HL-60/S4 treated with retinoic acid at 250 ng/mL for 4 days and 3 days (cell line): ENCODE results near the gene DEFB127.
"Not testable (repeated sequence)": the region's sequence is repeated elsewhere in the genome, so short reads cannot be mapped to it uniquely, and the experiment has no call there.

Experiments used
- in situ Hi-C: fragments of 300-500 bp; cut with MboI; formaldehyde crosslinking; loops from 2 replicates; pipeline ENCODE4 v1.7.0; 2022; ENCODE audit warnings: low sequenced_read_pairs

DEFB127 gene, protein sequence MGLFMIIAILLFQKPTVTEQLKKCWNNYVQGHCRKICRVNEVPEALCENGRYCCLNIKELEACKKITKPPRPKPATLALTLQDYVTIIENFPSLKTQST

DNA sequence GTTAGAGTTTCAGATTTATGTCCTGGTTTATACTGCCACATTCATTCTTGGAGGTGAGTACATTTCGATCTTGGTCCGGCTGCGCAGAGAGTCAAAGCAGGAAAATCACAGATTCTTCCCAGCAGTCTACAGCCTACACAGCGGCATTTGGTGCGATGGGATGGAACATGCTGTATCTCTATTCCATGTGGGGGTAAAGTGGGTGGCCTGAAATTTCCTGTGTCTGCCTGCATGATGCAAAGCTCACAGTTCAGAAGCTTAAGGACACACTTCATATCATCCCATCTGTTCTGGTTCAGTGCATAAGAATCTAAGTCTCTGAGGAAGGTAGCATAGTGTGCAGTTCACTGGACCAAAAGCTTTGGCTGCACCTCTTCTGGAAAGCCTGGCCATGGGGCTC lies at the start of gene DEFB127:
TSS of gene DEFB127 (plus strand) at position 301 of the 400 bp plus-strand sequence. CDS start at position 392, 91 bp downstream.
- in situ Hi-C loops = no loop called here

DNA sequence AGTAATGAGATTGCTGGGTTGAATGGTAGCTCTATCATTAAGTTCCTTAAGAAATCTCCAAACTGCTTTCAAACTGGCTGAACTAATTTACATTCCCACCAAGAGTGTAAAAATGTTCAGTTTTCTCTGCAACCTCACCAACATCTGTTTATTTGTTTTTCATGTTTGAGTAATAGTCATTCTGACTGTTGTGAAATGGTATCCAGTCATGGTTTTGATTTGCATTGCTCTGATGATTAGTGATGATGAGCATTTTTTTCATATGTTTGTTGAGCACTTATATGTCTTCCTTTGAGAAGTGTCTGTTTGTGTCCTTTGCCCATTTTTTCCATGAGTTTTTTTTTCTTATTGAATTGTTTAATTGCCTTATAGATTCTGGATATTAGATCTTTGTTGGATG lies 44.9 kb upstream of the DEFB127 start:
- in situ Hi-C loops = no loop called here

DNA sequence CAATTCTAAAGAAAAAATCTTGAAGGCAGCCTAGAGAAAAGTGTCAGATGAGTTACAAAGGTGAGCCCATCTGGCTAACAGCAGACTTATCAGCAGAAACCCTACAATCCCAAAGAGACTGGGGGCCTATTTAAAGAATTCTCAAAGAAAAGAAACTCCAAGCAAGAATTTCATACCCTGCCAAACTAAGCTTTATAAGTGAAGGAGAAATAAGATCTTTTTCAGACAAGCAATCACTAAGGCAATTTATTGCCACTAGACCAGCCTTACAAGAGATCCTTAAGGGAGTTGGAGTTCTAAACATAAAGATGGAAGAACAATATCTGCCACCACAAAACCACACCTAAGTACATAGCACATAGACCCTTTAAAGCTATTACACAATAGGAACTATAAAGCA lies 39.7 kb upstream of the DEFB127 start:
- in situ Hi-C loops = no loop called here

DNA sequence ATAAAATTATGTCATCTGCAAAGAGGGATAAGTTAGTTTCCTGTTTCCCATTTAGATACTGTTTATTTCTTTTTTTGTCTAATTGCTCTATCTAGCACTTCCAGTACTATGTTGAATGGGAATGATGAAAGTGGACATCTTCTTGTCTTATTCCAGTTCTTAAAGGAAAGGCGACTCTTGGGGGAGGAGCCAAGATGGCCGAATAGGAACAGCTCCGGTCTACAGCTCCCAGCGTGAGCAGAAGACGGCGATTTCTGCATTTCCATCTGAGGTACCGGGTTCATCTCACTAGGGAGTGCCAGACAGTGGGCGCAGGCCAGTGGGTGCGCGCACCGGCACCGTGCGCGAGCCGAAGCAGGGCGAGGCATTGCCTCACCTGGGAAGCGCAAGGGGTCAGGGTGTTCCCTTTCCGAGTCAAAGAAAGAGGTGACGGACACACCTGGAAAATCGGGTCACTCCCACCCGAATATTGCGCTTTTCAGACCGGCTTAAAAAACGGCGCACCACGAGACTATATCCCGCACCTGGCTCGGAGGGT lies 27.4 kb upstream of the DEFB127 start:
- in situ Hi-C loops = not testable (repeated sequence)

DNA sequence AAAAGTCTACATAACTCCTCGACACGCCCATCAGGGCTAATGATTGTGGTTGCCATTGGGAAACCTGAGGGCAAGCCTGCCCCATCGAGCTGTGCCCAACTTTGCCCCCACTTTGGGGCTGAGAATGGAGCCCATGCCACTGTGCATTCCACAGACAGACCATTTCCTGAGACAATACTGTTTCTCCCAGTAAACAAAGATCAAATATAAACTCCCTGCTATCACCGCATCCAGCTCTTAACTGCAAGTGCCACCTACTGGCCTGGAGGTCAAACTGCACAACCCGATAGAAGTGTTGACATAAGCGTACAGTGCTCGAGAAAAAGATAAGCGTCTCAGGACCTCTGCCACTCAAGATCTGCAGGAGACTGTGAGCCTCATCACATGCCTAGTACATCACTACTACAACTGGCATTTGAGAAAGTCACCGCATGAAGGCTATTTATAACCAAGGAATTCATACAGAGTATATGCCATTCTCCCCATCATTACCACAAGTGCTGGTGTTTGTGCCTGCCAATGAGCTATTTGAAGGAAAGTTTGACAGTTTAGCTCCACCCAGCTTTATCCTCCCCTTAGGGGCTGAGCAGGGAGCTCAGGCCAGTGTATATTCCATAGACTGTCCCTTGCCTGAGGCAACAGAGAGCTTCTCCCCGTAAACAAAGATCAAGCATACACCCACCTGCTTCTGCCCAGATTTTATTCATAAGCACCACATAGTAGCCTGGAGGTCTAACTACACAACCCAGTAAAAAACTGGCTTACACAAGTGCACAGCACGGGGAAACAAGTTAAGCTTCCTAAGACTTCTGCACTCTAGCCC lies 19.4 kb upstream of the DEFB127 start:
- in situ Hi-C loops = no loop called here

DNA sequence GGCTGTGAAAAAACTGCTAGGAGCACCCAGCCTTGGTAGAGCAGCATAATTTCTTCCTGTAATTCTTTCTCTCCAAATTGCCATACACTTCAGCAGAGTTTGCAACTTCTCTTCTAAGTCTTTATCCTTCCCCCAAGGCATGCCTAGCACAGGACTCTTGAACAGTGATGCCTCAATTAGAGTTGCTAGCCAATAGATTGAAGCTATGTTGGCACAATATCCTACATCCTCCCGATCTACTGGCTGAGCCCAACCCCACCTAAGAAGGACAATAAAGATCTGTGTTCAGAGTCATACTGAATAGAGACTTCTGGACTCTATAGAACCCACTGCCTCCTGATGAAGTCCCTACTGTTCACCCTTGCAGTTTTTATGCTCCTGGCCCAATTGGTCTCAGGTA lies 15.0 kb upstream of the DEFB127 start, which contains the start of gene DEFB126:
TSS of gene DEFB126 (plus strand) at position 301 of the 400 bp plus-strand sequence. CDS start at position 340, 39 bp downstream.
- in situ Hi-C loops = no loop called here

DNA sequence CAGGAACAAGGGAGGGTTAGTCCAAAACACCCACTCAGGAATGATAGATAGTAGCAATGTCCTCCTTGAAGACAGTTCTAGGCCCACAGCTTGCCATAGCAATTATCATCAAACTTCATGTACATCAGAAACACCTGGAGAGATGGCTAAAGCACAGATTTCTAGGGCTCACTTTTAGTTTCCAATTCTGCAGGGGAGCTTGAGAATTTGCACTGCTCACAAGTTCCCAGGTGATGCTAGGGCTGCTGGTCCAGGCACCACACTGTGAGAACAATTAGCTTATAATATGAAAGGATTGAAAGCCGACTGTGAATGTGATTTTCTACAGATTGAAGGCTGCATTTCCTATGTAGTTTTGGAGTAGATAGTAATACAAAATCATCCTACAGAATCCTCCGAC lies 11.4 kb upstream of the DEFB127 start:
- in situ Hi-C loops = no loop called here

DNA sequence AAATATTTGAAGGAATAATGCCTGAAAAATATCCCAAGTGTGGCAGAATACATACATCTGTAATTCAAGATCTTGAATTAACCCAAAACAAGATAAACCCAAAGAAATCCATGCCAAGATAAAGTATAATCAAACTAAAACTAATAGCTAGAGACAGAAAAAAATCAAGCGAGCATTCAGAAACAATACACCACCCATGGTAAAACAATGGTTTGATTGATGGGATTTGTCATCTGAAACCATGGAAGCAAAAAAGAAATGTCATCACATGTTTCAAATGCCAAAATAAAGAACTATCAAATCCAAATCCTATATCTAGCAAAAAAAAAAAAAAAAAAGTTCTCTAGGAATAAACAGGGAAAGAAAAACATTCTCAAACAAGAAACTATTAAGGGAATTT lies 5.1 kb upstream of the DEFB127 start:
- in situ Hi-C loops = no loop called here

DNA sequence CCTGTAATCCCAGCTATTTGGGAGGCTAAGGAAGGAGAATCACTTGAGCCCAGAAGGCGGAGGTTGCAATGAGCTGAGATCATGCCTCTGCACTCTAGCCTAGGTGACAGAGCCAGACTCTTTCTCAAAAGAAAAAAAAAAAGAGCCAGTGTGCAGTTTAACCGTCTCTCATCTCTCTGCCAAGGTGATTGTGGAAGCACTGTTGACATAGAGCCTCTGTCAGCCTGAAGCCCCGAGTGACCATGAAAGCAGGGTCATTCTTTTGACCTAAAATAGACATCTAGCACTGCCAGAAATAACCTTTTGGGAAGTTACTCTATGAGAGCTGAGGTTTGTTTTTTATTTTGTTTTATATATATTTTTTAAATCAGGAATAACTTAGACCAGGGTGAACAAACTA lies 7.4 kb downstream of the DEFB127 start:
- in situ Hi-C loops = no loop called here

DNA sequence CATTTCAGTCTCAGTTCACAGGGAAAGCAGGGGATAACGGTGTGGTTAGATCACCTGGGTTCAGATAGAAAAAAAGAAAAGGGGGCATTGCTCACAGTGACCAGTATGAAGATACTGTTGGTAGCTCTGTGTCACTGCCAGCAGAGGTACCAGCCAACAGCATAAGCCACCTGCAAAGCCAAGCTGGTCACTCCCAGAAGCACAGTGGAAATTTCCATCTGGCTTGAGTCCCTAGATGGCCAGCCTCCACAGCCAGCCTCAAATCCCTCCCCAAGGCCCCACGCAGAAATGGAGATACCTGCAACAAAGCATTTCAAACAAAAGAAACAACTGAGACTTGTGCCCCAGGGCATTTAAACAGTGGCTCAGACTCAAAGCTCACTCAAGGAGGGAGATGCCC lies 11.6 kb downstream of the DEFB127 start:
- in situ Hi-C loops = no loop called here

DNA sequence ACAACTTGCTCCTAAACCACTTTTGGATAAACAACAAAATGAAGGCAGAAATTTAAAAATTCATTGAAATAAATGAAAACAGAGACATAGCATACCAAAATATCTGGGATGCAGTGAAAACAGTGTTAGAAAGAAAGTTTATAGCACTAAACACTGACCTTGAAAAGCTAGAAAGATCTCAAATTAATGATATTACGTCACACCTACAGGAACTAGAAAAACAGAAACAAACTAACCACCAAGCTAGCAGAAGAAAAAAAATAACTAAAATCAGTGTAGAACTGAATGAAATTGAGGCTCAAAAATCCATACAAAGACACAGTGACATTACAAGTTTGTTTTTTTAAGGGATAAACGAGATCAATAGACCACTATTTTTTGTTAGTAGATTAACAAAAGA lies 27.0 kb downstream of the DEFB127 start:
- in situ Hi-C loops = no loop called here

DNA sequence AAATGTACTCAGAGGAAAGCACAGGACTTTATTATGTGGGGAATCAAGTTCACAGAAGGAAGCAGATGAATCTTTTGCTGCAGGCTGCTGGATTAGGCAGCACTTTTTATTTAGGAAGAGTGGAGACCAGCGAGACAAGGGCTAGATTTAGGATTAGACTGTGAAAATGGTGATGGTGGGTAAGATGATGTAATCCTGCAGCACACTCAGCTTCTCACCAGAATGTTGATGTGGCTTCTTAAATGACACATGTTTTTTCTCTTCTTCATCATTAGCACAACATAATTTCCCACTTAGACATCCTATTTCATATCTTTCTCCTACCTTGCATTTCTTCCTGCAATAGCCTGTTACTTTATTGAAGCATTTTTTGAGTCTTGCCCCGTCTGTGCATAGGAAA lies 30.5 kb downstream of the DEFB127 start:
- in situ Hi-C loops = no loop called here

DNA sequence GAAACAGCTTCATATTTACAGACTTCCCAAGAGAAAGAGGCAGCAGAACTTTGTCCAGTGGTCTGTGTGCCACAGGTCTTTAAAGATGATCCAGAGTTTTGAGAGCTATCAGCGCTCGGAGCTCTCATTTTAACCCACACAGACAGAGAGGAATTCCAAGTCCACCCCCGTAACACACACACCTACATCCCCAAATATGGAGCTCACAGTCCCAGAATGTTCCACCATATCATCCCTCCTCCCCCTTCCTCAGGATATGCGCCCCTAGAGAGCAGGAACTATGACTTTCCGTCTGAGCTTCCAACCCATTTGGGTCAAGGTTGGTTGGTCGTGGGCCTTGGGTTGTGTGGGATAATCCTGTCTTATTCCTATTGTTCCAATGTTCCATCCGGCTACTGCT lies 32.4 kb downstream of the DEFB127 start, which contains the start of gene DEFB128:
TSS of gene DEFB128 (minus strand) at position 101 of the 400 bp plus-strand sequence. CDS start at position 13, 88 bp downstream.
- in situ Hi-C loops = no loop called here

DNA sequence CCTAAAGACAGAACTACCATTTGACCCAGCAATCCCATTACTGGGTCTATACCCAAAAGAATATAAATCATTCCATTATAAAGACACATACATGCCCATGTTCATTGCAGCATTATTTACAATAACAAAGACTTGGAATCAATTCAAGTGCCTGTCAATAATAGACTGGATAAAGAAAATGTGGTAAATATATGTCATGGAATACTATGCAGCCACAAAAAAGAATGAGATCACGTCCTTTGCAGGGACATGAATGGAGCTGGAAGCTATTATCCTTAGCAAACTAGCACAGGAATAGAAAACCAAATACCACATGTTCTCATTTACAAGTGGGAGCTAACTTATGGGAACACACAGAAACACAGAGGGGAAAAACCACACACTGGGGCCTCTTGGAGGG lies 41.0 kb downstream of the DEFB127 start:
- in situ Hi-C loops = no loop called here

DNA sequence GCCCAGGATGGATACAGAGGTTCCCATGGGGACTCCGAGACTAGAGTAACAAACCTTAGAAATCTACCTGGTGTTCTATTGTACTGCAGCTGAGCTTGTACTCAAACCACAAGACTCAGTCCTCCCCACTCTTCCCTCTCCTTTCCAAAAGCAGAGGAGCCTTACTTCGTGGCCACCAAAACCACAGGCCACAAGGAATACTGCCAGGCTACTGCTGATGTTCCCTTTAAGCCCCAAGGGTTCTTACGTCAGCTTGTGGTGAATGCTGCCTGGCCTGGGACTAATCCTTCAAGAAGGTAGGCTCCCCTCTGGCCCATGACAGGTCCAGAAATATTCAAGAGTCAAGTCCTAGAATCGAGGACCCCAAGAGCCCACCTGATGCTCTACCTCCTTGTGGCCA lies 42.7 kb downstream of the DEFB127 start:
- in situ Hi-C loops = no loop called here

DNA sequence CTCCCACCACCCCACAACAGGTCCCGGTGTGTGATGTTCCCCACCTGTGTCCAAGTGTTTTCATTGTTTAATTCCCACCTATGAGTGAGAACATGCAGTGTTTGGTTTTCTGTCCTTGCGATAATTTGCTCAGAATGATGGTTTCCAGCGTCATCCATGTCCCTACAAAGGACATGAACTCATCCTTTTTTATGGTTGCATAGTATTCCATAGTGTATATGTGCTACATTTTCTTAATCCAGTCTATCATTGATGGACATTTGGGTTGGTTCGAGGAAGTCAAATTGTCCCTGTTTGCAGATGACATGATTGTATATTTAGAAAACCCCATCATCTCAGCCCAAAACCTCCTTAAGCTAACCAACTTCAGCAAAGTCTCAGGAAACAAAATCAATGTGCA lies 46.4 kb downstream of the DEFB127 start:
- in situ Hi-C loops = not testable (repeated sequence)
